Breast epithelium (tissue), 4 donors: ENCODE results near the gene EDNRB. TPM values are rescaled to one million over a fixed set of nuclear protein-coding genes. Genes with fewer than 3 reads are reported as not detected.

Experiments used
- DNase-seq, 2 donors: peaks; one replicate each; pipeline ENCODE4 v3.0.0-alpha.2; 2019; ENCODE audit warnings: low spot score in 2 of 2
- H3K27ac ChIP-seq, 2 donors: fragments of 200-600 bp; sonication (generic) in 1 of 2; one replicate each; pipeline ENCODE4 v1.5.1; 2016 to 2019; ENCODE audit warnings: mild to moderate bottlenecking in 1 of 2
- H3K27me3 ChIP-seq, 2 donors: fragments of 200-600 bp; sonication (generic) in 1 of 2; one replicate each; pipeline versions ENCODE4 v1.5.1 to v1.6.0; 2017 to 2019; ENCODE audit warnings: control low read depth in 1 of 2, mild to moderate bottlenecking in 1 of 2
- H3K36me3 ChIP-seq: fragments of 200-600 bp; one replicate; pipeline ENCODE4 v1.5.1; 2019
- H3K4me1 ChIP-seq, 2 donors: fragments of 200-600 bp; sonication (generic); one replicate each; pipeline ENCODE4 v1.5.1; 2016 to 2019; ENCODE audit warnings: control low read depth in 1 of 2
- H3K4me3 ChIP-seq, 3 donors: fragments of 200-600 bp; sonication (generic); 1 replicate in 2 of 3; 2 replicates in 1 of 3; pipeline ENCODE4 v1.5.1; 2016 to 2019; ENCODE audit warnings: mild to moderate bottlenecking in 3 of 3, moderate library complexity in 2 of 3
- H3K9me3 ChIP-seq, 2 donors: fragments of 200-600 bp; sonication (generic) in 1 of 2; one replicate each; pipeline ENCODE4 v1.5.1; 2016 to 2019; ENCODE audit warnings: control low read depth in 1 of 2
- CTCF ChIP-seq, 3 donors: fragments of 450-650 bp; IDR thresholded peaks; one replicate each; pipeline ENCODE4 v1.5.1; 2016 to 2017; ENCODE audit warnings: antibody characterized with exemption in 3 of 3, mild to moderate bottlenecking in 3 of 3, moderate library complexity in 3 of 3
- POLR2A ChIP-seq: fragments of 450-650 bp; IDR thresholded peaks from one replicate; pipeline ENCODE4 v1.6.1; 2016; ENCODE audit warnings: antibody characterized with exemption, mild to moderate bottlenecking, moderate library complexity
- POLR2AphosphoS5 ChIP-seq, 3 donors: sonication (generic); formaldehyde crosslinking; IDR thresholded peaks; one replicate each; pipeline ENCODE4 v1.6.1; 2017; ENCODE audit warnings: antibody characterized with exemption in 3 of 3
- intact Hi-C: fragments of 100-400 bp; cut with DNase I; formaldehyde crosslinking; loops from one replicate; pipeline ENCODE4 v1.15.1; 2023; ENCODE audit warnings: low total_unique reads
- total RNA-seq, 3 donors: library from RNA; depleted of rRNA; stranded (reverse); fragments of >200 nt; gene quantifications; one replicate each; pipeline ENCODE4 v1.1.0, GENCODE V29; 2016

Gene EDNRB
- total RNA-seq, 3 donors from 2014 or later, result 22.8 to 116 (median 106) TPM

GRCh38 chr13:77892491-77892890, 26.1 kb downstream of the EDNRB start:
- H3K27me3 ChIP-seq, result no peaks in the 10 kb centered on the region
- H3K27ac ChIP-seq, result no peak overlapping the region
- peaks cover 0 to 4% of the 10 kb centered on the region in 2 donors for H3K4me1 ChIP-seq
- no peak for DNase-seq
- TF ChIP-seq POLR2AphosphoS5 (IDR thresholded peaks at IDR 0.05) (no peak), CTCF (IDR thresholded peaks at IDR 0.05) (no peak), POLR2A (no peak)
- H3K4me3 ChIP-seq, result no peak overlapping the region
- no peaks in the 10 kb centered on the region for H3K9me3 ChIP-seq
- intact Hi-C loops, result no loop called here
- no peaks in the 10 kb centered on the region for H3K36me3 ChIP-seq

GRCh38 chr13:77891486-77891885, 27.1 kb downstream of the EDNRB start:
- intact Hi-C loops, result no loop called here

GRCh38 chr13:77891041-77891440, 27.6 kb downstream of the EDNRB start:
- H3K27me3 ChIP-seq, result no peaks in the 10 kb centered on the region

More at GRCh38 chr13:77891486-77891885, 27.1 kb downstream of the EDNRB start:
- Histone ChIP-seq H3K36me3 (no peaks in the 10 kb centered on the region), H3K9me3 (no peaks in the 10 kb centered on the region), H3K4me1 (no peaks in the 10 kb centered on the region), H3K27me3 (no peaks in the 10 kb centered on the region), H3K4me3 (no peak overlapping the region), H3K27ac (no peak overlapping the region)
- no peak for DNase-seq
- TF ChIP-seq CTCF (IDR thresholded peaks at IDR 0.05) (no peak), POLR2A (no peak), POLR2AphosphoS5 (IDR thresholded peaks at IDR 0.05) (no peak)

GRCh38 chr13:77883328-77883727, 35.3 kb downstream of the EDNRB start:
- Histone ChIP-seq H3K36me3 (no peaks in the 10 kb centered on the region), H3K27me3 (no peaks in the 10 kb centered on the region), H3K27ac (no peak overlapping the region), H3K4me3 (no peak overlapping the region), H3K9me3 (no peaks in the 10 kb centered on the region), H3K4me1 (no peaks in the 10 kb centered on the region)
- intact Hi-C loops, result no loop called here
- no peak for TF ChIP-seq CTCF (IDR thresholded peaks at IDR 0.05)
- no peak for DNase-seq

More at GRCh38 chr13:77891041-77891440, 27.6 kb downstream of the EDNRB start:
- Histone ChIP-seq H3K9me3 (no peaks in the 10 kb centered on the region), H3K27ac (no peak overlapping the region), H3K36me3 (no peaks in the 10 kb centered on the region), H3K4me1 (no peaks in the 10 kb centered on the region), H3K4me3 (no peak overlapping the region)
- TF ChIP-seq CTCF (IDR thresholded peaks at IDR 0.05) (no peak), POLR2A (no peak), POLR2AphosphoS5 (IDR thresholded peaks at IDR 0.05) (no peak)
- no peak for DNase-seq
- intact Hi-C loops, result no loop called here

GRCh38 chr13:77878190-77878589, 40.4 kb downstream of the EDNRB start:
- intact Hi-C loops, result no loop called here
- no peak overlapping the region for H3K4me3 ChIP-seq
- no peaks in the 10 kb centered on the region for H3K4me1 ChIP-seq
- TF ChIP-seq CTCF (IDR thresholded peaks at IDR 0.05), result no peak
- TF ChIP-seq POLR2A, result no peak
- TF ChIP-seq POLR2AphosphoS5 (IDR thresholded peaks at IDR 0.05), result no peak
- no peak for DNase-seq
- H3K36me3 ChIP-seq, result no peaks in the 10 kb centered on the region
- H3K27me3 ChIP-seq, result no peaks in the 10 kb centered on the region
- H3K27ac ChIP-seq, result no peak overlapping the region
- H3K9me3 ChIP-seq, result no peaks in the 10 kb centered on the region
